Liver (tissue), 3 donors: ENCODE data around the gene MARK3.

Experiments used
- ATF3 ChIP-seq: IDR thresholded peaks from 2 replicates; pipeline ENCODE4 v1.6.1; 2016; ENCODE audit warnings: antibody characterized with exemption
- CTCF ChIP-seq: fragments of 150-350 bp; IDR thresholded peaks from 2 replicates; pipeline ENCODE4 v1.5.1; 2017; ENCODE audit warnings: improper control_type of control experiment, low read depth, low read length; ENCODE audit not compliant: missing input control
- EGR1 ChIP-seq, 2 donors: IDR thresholded peaks; 2 replicates each; pipeline ENCODE4 v1.6.1; 2016 to 2018; ENCODE audit warnings: antibody characterized with exemption in 2 of 2, low read depth in 2 of 2
- FOXA1 ChIP-seq: IDR thresholded peaks from 2 replicates; pipeline ENCODE4 v1.6.1; 2016; ENCODE audit warnings: antibody characterized with exemption
- GABPA ChIP-seq, 2 donors: IDR thresholded peaks in 1 of 2; conservative IDR thresholded peaks in 1 of 2; 2 replicates each; pipeline ENCODE4 v1.6.1; 2016; ENCODE audit warnings: antibody characterized with exemption in 2 of 2, mild to moderate bottlenecking in 1 of 2, moderate library complexity in 1 of 2
- MAX ChIP-seq: IDR thresholded peaks from 2 replicates; pipeline ENCODE4 v1.6.1; 2016; ENCODE audit warnings: antibody characterized with exemption
- NR2F2 ChIP-seq: IDR thresholded peaks from 2 replicates; pipeline ENCODE4 v1.6.1; 2016; ENCODE audit warnings: antibody characterized with exemption
- RAD21 ChIP-seq, 2 donors: IDR thresholded peaks; 2 replicates each; pipeline ENCODE4 v1.6.1; 2016; ENCODE audit warnings: antibody characterized with exemption in 2 of 2, mild to moderate bottlenecking in 2 of 2
- RXRA ChIP-seq, 2 donors: IDR thresholded peaks; 2 replicates each; pipeline ENCODE4 v1.6.1; 2017 to 2018; ENCODE audit warnings: antibody characterized with exemption in 2 of 2, mild to moderate bottlenecking in 1 of 2
- SP1 ChIP-seq: IDR thresholded peaks from 2 replicates; pipeline ENCODE4 v1.6.1; 2018; ENCODE audit warnings: antibody characterized with exemption, mild to moderate bottlenecking
- TAF1 ChIP-seq: conservative IDR thresholded peaks from 2 replicates; pipeline ENCODE4 v1.6.1; 2016; ENCODE audit warnings: antibody characterized with exemption, mild to moderate bottlenecking
- YY1 ChIP-seq: IDR thresholded peaks from 2 replicates; pipeline ENCODE4 v1.6.1; 2016; ENCODE audit warnings: antibody characterized with exemption, mild to moderate bottlenecking
- ZBTB33 ChIP-seq: IDR thresholded peaks from 2 replicates; pipeline ENCODE4 v1.6.1; 2016; ENCODE audit warnings: antibody characterized with exemption
- TF ChIP-seq, protein P1 (sequence below): IDR thresholded peaks from 2 replicates; pipeline ENCODE4 v1.6.1; 2016; ENCODE audit warnings: antibody characterized with exemption, mild to moderate bottlenecking
- donor health status: healthy.
- donor health status: healthy.

DNA sequence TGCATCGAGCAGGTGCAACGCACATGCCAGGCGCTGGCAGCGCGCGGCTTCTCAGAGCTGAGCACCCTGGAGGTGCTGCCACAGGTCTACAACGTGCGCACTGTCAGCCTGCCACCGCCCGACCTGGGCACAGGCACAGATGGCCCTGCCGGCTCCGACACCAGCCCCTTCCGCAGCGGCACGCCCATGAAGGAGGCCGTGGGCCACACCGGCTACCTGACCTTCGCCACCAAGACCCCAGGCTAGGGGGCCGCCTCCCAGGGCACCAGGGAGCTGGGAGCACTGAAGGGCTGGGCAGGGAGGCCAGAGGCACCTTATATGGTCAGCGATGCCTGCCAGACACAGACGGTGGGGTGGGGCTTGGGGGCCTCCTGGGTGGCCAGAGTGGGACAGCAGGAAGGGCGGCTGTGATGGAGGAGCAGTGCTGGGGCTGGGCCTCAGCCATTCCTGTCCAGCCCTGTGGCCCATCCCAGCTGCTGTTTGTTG, 149.4 kb downstream of the MARK3 start:
- TF ChIP-seq MAX = no peak
- TF ChIP-seq CTCF = no peak
- TF ChIP-seq EGR1 (IDR thresholded peaks at IDR 0.05; ENCODE audit: low read depth in 2 of 2) = no peak
- TF ChIP-seq NR2F2 = no peak
- no peak for TF ChIP-seq GABPA (IDR thresholded peaks at IDR 0.05 in 1 of 2, conservative IDR thresholded peaks at IDR 0.05 in 1 of 2)
- no peak for TF ChIP-seq TAF1
- no peak for TF ChIP-seq FOXA1
- TF ChIP-seq RXRA (IDR thresholded peaks at IDR 0.05) = no peak
- TF ChIP-seq, protein P1, sequence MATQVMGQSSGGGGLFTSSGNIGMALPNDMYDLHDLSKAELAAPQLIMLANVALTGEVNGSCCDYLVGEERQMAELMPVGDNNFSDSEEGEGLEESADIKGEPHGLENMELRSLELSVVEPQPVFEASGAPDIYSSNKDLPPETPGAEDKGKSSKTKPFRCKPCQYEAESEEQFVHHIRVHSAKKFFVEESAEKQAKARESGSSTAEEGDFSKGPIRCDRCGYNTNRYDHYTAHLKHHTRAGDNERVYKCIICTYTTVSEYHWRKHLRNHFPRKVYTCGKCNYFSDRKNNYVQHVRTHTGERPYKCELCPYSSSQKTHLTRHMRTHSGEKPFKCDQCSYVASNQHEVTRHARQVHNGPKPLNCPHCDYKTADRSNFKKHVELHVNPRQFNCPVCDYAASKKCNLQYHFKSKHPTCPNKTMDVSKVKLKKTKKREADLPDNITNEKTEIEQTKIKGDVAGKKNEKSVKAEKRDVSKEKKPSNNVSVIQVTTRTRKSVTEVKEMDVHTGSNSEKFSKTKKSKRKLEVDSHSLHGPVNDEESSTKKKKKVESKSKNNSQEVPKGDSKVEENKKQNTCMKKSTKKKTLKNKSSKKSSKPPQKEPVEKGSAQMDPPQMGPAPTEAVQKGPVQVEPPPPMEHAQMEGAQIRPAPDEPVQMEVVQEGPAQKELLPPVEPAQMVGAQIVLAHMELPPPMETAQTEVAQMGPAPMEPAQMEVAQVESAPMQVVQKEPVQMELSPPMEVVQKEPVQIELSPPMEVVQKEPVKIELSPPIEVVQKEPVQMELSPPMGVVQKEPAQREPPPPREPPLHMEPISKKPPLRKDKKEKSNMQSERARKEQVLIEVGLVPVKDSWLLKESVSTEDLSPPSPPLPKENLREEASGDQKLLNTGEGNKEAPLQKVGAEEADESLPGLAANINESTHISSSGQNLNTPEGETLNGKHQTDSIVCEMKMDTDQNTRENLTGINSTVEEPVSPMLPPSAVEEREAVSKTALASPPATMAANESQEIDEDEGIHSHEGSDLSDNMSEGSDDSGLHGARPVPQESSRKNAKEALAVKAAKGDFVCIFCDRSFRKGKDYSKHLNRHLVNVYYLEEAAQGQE = no peak
- no peak for TF ChIP-seq ZBTB33
- no peak for TF ChIP-seq ATF3
- TF ChIP-seq YY1 = no peak
- TF ChIP-seq SP1 = no peak
- no peak for TF ChIP-seq RAD21 (IDR thresholded peaks at IDR 0.05)
